LoVo (cell line): ENCODE data around the gene RMI1.
"Not testable (repeated sequence)": the region's sequence is repeated elsewhere in the genome, so short reads cannot be mapped to it uniquely, and the experiment has no call there.

Experiments
- DNase-seq: peaks from one replicate; pipeline ENCODE4 v3.0.0-alpha.2; 2016; ENCODE audit warnings: low spot score

RMI1 gene

GRCh38 chr9:83980395-83981125 is at the start of gene RMI1:
TSS of gene RMI1 (plus strand) at chr9:83980805. CDS start at chr9:84000987, 20,182 bp downstream.
- peak; percentile 97 for DNase-seq

- no peak for DNase-seq
Observed at GRCh38 chr9:83930881-83931280, 49.7 kb upstream of the RMI1 start.

- DNase-seq = no peak
Observed at GRCh38 chr9:83932011-83932410, 48.6 kb upstream of the RMI1 start.

- no peak for DNase-seq
Observed at GRCh38 chr9:83932851-83933250, 47.8 kb upstream of the RMI1 start.

GRCh38 chr9:83933790-83934189 is 46.8 kb upstream of the RMI1 start:
- no peak for DNase-seq

GRCh38 chr9:83934569-83935275 is 45.9 kb upstream of the RMI1 start:
- DNase-seq = peak; percentile 33

GRCh38 chr9:83935276-83935935 is 45.2 kb upstream of the RMI1 start:
- peak; percentile 23 for DNase-seq

GRCh38 chr9:83936523-83936922 is 44.1 kb upstream of the RMI1 start:
- DNase-seq = no peak

GRCh38 chr9:83937861-83938455 is 42.6 kb upstream of the RMI1 start:
- DNase-seq = peak; percentile 70

- no peak for DNase-seq
Observed at GRCh38 chr9:83940590-83941303, 39.9 kb upstream of the RMI1 start.

- not testable (repeated sequence) for DNase-seq
Observed at GRCh38 chr9:83948096-83948495, 32.5 kb upstream of the RMI1 start.

GRCh38 chr9:83956086-83956435 is 24.5 kb upstream of the RMI1 start:
- no peak for DNase-seq

- DNase-seq = peak; percentile 84
Observed at GRCh38 chr9:83956436-83957247, 24.0 kb upstream of the RMI1 start.

GRCh38 chr9:83957248-83957513 is 23.4 kb upstream of the RMI1 start:
- DNase-seq = no peak

- no peak for DNase-seq
Observed at GRCh38 chr9:83959061-83959460, 21.5 kb upstream of the RMI1 start.

GRCh38 chr9:83960991-83961390 is 19.6 kb upstream of the RMI1 start:
- no peak for DNase-seq

- peak; percentile 68 for DNase-seq
Observed at GRCh38 chr9:83962165-83962564, 18.4 kb upstream of the RMI1 start.

GRCh38 chr9:83964973-83965349 is 15.6 kb upstream of the RMI1 start:
- no peak for DNase-seq

- DNase-seq = no peak
Observed at GRCh38 chr9:83965350-83966208, 15.0 kb upstream of the RMI1 start.

- no peak for DNase-seq
Observed at GRCh38 chr9:83966209-83966582, 14.4 kb upstream of the RMI1 start.

GRCh38 chr9:83967073-83967472 is 13.5 kb upstream of the RMI1 start:
- no peak for DNase-seq
